HG02970 (cell line): Measurements from ENCODE around the gene CCDC57.
A peak's percentile ranks its signal among the peaks of the same experiment; 100 is the strongest.

Source experiments
- ATAC-seq: cut with Tn5 transposase; IDR thresholded peaks from one replicate; pipeline ENCODE4 v1.9.1; 2021; ENCODE audit warnings: mild to moderate bottlenecking, moderate library complexity, moderate number of reproducible peaks; ENCODE audit not compliant: unreplicated experiment, low FRiP score

Gene CCDC57

DNA sequence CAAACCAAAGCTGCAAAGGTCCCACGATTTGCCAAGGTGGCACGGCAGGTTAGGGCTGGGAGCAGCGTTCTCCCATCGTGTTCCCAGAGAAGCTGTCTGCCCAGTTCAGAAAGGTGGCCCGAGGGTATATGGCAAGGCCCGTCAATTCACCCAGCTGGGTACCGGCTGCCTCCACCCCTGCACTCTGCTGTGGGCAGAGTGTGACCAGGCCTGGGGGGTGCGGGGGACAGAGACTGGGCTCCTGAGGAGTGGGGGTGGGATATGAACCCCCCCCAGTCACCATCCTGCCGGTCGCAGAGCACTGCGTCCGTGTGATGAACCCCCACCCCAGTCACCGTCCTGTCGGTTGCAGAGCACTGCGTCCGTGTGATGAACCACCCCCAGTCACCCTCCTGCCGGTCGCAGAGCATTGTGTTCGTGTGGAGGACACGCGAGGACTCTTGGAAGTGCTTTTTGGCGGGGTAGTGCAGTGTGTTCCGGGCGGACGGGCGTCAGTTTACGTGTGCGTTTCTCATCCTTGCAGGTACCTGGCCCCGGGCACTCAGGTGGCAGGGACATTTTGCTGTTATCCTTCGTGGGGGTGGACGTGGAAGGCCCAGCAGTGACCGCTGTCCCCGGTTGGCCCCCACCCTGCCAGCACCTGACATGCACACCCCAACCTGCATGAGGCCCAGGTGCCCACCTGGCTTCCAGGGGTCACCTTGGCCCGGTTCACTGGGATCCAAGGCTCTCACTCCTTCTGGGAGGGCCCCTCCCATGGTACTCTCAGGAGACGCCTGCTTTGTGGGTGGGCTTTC is 111.9 kb downstream of the CCDC57 start:
- no peak for ATAC-seq

DNA sequence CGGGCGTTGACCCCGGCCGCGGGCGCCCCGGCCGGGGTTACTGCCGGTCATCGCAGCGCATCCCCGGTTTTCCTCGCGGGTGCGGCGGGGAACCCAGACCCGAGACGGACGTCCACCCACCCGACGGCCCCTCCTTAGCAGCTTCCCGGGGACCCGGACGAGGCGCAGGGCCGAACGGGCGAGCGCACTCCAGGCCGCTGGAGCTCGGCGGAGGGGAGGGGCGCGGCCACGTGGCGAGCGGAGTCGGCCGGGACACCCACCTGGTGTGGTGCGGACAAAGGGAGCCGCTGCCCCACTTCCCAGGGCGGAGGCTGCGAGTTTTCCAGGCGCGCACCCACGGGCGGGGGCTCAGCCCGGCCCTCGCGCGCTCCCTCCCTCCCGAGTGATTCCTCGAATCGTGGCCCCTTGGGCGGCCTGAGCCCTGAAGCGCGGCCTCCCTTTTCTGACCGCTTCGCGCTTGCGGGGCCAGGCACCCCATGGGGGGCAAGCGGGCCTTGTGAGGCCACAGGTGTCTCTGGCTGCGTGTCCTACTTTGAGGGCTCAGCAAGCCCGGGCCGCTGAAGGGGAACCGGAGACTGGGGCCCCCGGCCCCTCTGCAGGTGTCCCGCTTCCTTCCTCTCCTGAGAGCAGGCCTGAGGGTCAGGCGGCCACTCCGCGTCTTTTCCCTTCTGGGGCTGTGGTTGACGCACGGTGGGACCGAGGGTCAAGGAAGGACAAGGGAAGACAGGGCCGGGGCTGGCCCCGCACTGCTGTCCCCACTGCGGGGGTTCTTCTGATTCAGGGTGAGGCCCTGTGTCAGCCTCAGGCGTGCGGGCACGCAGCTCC is 113.5 kb downstream of the CCDC57 start:
- peak; percentile 6 for ATAC-seq

DNA sequence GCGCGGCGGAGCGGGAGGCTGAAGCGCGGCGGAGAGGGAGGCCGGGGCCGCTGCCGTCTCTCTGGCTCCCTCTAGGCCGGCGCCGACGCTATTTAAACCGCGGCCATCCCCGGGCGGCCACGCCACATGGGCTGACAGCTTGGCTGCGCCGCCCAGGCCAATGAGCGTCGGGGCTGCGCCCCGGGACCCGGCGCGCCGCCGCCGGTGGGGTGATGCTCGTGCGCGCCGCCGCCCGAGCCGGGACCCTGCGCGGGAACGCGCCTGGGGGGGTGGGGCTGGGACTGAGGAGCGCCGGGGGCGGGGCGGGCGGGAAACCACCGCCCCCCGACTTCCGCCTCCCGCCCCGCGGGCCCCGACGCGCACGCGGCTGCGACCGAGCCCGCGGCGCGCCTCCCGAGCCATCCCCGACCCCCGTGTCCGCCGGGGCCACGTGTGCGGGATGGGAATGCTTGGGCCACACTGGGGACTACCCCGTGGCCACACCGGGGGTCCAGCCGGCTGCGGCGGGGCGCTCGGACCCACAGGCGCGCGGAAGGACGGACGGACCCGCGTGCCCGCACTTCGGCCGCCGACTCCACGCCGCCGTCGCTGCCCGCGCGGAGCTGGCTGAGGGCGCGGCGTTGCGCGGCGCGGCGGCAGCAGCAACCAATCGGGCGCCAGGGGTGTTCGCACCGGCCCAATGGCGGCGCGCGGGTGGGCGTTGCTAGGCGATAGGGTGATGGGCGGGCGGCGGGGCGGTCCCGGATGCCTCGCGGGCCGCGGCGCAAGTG is 114.3 kb downstream of the CCDC57 start, which contains the start of gene FASN:
TSS of gene FASN (minus strand) at position 68 of the 770 bp plus-strand sequence. CDS start 1,791 bp downstream, outside the sequence.
- peak; percentile 65 for ATAC-seq

DNA sequence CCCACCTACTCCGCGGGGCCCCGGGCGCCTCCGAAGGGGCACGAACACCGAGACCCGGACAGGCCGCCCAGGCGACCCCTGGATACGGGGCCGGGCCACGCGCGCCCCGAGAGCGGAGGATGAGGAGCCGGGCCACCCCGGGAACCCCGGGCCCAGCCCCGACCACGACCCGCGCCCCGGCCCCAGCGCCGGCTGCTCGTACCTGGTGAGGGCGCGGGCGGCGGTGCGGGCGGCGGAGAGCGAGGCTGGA is 114.8 kb downstream of the CCDC57 start:
- no peak for ATAC-seq

DNA sequence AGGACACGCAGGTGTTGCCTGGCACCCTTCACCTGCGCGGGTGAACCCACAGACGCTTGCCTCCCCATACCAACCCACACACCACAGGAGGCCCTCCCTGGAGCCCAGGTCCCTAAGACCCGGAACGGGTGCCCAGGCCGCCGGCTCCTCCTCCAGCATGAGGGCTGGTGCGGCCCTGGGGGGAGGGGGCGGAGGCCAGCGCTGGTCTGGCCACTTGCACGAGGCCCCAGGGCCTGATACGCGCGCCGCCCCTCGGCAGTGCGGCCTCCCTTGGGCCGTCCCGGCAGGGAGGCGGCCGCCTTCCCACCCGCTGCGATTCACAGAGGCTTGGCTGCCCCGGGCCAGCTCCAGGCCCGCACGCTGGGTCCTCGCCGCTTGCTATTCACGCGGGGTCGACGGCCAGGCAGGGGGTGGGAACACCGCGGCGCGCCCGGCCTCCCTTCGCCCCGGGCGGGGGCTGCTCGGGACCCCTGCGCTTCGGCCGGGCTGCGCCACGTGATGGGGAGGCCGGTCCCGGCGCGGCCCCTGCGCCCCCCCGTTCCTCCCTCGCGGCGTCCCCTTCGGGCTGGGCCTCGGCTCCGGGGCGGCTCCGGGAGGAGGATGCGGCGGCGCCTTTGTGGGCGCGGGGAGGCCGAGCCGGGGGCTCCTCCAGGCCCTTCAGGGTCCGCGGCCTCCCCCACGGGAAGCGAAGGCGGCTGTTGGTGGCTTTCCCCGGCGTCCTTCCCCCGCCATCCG is 115.3 kb downstream of the CCDC57 start:
- ATAC-seq, result peak; percentile 1

DNA sequence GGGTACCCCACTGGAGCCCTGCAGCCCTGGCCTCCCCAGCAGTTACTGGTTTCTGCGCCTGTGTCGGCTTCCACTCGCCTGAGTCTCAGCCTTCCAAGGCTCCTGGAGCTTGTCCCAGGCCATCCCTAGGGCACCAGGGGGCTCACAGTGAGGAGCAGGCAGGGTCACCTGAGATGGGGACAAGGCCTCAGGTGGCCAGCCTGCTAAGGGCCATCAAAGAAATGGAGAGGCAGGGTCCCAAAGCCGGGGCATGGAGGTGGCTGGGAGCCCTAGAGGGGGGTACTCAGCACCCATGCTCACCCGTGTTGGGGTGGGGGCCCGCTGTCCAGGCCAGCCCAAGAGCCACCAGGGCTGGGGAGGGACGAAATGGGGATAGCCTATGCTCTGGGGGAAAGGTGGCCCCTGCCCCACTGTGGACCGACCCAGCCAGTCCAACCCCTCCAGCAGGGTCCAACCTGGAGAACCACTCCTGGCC is 115.9 kb downstream of the CCDC57 start:
- ATAC-seq, result no peak

DNA sequence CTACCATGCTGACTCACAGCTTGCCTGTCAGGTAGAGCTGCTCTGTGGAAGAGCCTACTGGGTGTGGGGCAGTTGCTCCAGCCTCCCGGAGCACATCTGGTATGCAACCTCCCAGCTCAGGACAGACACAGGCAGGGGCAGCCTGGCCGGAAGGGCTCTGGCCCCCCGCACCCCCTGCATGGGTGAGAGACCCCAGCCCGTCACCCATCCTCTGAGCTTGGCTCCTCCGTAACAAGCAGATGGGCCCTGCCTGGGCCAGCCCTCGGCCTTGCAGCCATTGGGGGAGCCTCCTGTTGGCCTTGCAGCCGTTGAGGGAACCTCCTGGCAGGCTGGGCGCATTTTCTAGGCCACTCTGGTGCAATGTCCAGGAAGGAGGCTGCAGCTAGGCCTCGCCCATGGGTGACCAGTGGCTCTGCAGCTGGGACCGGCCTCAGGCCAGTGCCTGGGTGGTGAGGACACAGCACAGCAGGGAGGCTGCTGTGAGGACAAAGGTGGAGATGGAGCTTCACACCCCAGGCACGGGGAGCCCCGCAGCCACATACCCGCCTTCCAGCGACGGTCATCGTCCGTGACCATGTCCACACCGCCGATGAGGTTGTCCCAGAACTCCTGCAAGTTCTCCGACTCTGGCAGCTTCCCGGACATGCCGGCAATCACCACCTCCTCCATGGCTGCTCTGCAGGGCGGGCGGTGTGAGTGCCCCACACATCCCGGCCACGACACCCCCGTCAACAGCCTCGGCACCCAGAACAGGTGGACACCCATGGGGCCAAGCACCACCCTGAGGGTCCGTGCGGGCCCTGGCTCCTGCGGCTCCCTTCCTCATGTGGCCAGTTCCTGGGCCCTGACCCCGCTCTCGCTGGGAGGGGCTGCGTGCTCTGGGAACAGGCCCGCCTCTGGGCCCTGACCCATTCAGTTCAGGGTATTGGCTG is 116.6 kb downstream of the CCDC57 start:
- no peak for ATAC-seq

DNA sequence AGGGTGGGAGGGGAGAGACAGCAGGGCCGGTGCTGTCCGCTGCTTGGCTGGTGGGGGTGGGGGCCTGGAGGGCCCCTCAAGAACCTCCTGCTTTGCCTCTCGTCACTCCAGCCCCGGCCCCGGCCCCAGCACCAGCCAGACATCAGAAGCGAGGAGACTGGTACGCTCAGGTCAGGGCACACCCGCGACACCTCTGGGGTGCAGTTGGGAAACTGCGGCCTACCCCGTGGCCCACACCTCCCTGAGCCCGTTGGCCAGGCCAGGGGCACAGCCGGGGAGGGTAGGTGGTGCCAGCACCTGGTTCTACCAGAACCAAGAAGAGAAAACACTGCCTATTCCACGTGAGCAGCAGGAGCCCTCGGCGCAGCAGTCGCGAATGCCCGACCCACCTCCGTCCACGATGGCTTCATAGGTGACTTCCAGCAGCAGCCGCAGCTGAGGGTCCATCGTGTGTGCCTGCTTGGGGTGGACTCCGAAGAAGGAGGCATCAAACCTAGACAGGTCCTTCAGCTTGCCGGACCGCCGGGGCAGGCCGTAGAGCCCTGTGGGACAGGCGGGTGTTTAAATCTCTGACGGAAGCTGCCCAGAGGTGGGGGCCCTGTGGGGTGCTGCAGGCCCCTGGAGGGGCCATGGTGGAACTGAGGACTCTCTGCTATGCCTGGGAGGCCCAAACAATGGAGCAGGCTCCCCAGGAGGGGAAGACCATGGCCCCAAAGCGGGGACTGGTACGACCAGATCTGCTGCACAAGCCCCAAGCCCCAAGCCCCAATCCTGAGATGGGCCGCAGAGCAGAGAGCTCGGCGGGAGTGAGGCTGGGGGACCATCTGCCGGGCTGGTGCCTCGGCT is 117.5 kb downstream of the CCDC57 start:
- ATAC-seq, result no peak

DNA sequence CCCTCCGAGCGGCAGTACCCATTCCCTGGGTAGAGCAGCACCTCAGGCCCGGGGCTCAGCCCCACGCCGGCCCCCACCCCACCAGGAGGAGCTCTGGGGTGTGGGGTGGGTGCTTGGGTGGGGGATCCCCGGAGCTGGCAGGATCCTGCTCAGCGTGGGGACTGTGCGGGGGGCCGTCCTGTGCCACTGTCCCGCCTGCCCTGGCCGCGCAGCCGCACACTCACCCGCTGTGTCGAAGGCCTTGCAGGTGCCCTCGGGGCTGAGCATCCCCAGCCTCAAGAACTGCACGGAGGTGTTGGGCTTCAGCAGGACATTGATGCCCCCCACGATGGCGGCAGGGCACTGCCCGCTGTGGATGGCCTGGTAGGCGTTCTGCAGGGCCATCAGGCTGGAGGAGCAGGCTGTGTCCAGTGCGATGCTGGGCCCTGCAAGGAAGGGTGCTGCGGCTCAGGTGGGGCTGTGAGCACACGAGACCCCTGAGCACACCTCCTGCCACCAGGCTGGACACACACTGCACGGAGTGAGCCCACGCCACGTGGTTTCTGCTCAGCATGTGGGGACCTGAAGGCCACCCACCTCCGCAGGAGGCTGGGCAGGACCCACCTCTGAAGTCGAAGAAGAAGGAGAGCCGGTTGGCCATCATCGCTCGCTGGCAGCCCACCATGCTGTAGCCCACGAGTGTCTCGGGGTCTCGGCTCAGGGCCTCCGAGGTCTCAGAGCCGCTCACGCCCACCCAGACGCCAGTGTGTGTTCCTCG is 119.5 kb downstream of the CCDC57 start:
- ATAC-seq, result no peak

DNA sequence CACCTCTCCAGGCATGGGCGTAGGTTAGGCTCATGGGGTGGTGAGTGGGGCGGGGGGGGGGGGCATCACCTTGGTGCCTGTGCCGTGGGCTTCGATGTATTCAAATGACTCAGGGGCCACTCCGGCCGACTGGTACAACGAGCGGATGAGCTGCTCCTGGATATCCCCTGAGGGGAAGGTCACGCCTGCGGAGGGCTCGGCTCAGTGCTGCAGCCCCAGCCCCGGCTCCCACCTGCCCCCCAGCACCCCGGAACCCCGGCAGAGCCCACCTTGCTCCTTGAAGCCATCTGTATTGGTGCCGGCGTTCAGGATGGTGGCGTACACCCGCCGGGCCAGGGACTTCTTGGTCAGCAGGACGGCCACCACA is 120.0 kb downstream of the CCDC57 start:
- no peak for ATAC-seq

DNA sequence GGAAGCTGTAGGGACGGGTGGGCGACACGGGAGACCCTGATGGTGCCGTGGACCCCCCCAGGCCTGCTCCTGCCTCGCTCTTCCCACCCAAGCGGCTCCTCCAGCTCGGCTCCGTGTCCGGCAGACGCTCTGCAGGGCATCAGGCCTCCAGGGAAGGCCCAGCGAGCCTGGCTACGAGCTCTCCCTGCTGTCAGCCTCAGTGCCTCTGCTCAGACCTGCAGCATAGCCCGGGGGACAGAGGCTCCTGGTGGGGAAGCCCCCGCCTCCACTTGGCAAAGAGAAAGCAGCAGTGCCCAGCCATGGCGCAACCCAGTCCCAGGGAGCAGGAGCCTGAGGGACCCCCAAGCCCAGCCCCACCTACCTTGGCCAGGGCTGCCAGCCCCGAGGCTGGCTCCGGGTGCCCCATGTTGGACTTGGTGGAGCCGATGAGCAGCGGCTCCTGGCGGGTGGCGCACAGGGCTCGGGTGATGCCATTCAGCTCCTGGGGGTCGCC is 120.5 kb downstream of the CCDC57 start:
- no peak for ATAC-seq

DNA sequence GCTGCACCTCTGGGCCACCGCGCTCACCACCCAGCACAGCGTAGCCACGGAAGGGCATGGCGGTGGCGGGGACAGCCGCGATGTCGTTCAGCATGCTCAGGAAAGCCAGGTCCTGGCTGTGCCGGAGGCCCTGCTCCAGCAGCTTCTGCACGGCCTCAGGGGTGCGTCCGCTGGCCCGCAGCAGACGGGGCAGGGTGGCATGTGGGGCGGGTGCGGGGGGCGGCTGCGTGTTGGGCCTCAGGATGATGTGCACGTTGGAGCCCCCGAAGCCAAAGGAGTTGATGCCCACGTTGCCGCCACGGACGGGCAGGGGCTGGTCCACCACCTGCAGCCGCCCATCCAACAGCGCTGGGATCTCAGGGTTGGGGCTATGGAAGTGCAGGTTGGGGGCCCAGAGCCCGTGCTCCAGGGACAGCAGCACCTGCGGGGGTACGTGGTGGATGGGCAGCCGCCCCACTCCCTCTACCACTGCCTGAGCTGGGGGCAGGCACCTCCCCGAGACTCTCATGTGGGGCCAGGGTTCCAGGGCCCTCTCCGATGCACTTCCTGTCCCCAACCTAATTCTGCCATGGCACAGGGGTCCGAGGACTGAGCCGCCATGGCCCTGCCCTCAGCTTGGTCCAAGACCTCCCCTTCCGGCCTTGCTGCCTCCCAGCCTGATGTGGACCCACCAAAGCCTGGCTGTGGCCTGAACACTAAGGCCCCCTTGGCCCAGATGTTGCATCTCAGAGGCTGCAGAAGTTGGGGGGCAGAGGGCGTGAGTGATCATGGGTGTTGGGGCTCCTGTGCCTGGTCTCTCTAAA is 121.2 kb downstream of the CCDC57 start:
- no peak for ATAC-seq

DNA sequence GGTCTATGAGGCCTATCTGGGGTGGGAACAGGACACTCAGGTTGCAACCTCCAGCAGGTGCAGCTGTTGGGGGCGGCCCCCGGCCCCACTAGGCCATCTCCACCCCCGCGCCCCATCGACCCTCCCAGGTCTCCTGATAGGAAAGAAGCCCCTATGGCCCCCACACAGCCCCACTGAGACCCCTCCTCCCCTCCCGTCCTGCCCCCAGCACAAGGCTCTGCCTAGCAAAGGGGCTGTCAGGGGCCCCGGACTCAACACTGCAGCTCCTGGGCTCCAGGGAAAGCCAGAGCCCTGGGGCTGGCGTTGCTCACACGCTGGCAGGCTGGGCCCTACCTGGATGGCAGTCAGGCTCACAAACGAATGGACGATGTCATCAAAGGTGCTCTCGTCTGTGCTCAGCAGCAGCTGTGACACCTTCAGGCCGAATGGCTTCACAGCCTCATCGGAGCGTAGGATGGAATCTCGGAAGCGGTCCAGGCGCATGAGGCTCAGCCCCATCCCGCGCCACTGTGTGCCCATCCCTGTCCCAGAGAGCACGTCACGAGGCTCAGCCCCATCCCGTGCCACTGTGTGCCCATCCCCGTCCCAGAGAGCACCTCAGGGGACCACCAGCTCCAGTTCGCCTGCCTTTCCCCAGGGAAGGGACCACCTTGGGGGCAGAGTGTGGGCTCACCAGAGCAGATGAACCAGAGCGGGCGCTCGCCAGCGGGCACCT is 121.9 kb downstream of the CCDC57 start:
- ATAC-seq, result no peak

DNA sequence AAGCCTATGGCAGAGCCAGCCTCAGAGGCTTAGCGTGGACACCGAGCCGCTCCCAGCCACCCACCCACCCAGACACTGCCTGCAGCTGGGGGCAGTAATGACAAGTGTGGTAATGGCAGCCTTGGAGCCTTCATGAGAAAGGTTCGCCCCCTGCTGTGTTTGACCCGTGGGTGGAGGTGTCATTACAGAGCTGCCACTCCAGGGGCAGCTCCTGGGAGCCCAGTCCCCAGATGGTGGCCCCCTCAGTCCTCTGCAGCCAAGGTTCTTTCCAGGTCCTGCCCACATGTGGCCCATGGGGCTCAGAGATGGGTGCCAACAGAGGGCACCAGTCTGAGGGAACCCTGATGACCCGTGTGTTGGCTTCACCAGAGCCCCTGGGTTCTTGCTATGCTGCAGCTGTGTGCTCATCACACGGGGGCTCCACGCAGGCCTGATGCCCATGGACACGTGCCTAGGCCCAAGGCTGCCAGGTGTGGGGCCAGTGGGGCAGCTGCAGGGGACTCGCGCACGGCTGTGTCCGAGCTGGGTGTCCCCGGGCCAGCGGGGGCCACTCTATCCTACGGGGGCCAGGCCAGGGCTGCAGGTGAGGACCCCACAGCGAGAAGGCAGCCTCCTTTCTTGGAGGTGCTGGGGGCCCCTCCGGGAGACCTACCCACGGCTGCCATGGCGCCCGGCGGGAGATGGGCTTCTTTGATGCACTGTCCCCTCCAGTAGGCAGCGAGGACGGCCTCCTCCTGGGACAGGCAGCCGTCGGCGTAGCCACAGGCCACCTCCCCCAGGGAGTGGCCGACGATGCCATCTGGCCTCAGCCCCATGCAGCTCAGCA is 122.7 kb downstream of the CCDC57 start:
- no peak for ATAC-seq
